Activated naive CD8-positive, alpha-beta T cell treated with anti-CD3 and anti-CD28 coated beads, Interleukin-2, amount 50 U/mL, for 16 hours (primary cell): ENCODE results near the gene IGSF9B.

Experiments
- DNase-seq: peaks from one replicate; pipeline ENCODE4 v3.0.0-alpha.2; 2020; ENCODE audit warnings: low read depth, low spot score

IGSF9B gene

DNA sequence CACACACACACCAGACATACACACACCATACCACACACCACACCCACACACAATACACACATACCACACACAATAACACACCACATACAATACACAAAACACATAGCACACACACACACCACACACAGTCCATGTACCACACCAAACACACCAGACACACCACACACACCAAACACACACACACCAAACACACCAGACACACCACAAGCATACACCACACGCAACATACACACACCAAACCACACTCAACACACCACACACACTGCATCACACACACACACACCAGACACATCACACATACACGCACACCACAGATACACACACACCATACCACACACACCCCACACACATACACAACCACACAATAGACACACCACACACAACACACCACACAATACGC lies 54.8 kb downstream of the IGSF9B start:
- DNase-seq, result no peak

DNA sequence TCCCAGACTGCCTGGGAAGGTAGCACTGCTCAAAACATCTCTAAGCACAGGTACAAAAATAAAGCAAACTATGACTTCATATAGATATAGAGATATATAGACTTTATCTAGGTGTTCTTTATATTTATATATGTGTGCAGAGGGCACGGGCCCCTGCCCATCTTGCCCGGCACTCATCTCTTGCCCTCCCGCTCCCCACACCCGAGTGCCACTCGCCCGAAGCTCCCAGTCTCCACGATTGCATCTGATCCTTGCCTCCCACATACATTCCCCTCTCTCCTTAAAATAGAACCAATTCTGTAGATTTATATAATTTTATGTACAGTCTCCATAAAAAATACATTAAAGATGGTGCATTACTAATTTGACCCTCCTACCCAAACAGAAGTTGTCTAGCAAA lies 55.5 kb downstream of the IGSF9B start:
- no peak for DNase-seq

DNA sequence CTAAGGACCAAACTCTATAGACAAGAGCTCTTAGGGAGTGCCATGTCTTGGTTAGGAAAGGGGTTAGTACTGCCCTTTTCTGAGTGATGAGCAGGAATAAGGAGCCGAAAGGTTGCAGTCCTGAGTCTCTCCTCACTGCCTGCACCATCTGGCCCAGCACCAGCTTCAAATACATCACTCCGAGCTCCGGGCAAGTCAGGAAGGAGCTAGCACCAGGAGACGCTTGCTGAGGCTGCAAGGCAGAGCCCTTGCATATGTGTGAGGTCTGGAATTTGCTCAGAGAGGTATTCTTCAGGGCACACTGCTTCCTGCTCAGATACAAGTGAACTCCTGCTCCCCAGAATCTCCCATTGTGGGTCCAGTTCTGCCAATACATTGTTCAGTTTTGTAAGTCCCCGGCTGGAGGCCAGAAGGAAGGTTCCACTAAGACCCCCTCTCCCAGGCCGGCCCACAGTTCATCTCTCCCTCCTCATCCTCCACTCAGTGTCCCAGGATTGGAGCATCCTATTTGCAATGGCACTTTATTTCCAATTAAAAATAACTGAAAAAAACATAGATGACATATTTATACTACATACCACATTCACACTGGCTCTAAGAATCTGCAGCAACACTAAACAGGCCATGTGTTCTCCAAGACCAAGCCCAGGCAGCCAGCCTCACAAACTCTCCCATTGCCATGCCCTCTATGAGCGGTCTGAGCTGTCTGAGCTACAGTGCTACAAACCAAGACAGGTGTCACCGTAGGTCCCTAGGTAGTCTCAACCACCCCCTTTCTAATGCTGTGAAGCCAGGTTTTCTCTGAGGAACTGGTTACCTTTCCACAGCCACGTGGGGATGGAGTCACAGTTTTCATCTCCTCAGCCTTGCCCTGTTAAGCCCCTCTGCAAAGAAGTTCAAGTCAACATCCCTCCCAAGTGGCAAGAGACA lies 56.3 kb downstream of the IGSF9B start:
- DNase-seq, result no peak

DNA sequence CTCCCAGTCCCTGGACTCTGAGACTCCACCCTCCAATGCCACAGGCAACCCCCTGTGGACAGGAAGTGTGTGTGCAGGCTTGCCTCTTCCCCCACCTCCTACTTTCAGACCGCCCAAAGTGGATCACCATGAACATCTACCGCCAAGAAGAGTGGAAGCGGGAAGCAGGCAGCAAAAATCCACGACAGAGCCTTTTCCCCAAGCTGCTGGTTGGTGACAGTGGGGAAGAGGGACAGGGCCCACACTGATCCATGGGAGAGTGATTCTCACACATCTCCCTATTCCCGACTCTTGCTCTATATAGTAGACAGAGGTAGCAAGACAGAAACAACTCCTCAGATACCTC lies 58.0 kb downstream of the IGSF9B start:
- no peak for DNase-seq

GRCh38 chr11:133898031-133898769 lies 58.6 kb downstream of the IGSF9B start:
- no peak for DNase-seq

- no peak for DNase-seq
Measured at GRCh38 chr11:133897331-133897650, 59.5 kb downstream of the IGSF9B start.

GRCh38 chr11:133896642-133897330 lies 60.0 kb downstream of the IGSF9B start:
- no peak for DNase-seq

GRCh38 chr11:133896028-133896427 lies 60.7 kb downstream of the IGSF9B start:
- no peak for DNase-seq

DNA sequence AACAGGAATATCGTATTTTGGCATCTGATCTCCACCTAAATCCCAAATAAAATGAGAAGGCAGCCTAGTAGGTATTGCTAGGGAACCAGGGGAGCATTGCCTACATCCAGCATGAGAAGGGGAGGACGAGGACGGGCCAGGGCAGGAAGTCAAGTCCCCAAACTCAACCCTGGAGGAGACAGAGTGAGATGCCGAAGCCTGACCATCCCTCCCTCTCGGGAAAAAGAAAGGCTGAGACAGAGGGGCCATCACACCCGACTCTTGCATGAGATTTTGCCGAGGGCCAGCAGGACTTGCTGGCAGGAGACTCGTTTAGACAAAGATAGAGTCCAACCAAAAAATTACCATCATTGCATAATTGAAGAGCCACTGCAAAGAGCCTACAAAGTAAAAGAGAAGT lies 61.2 kb downstream of the IGSF9B start:
- DNase-seq, result no peak

DNA sequence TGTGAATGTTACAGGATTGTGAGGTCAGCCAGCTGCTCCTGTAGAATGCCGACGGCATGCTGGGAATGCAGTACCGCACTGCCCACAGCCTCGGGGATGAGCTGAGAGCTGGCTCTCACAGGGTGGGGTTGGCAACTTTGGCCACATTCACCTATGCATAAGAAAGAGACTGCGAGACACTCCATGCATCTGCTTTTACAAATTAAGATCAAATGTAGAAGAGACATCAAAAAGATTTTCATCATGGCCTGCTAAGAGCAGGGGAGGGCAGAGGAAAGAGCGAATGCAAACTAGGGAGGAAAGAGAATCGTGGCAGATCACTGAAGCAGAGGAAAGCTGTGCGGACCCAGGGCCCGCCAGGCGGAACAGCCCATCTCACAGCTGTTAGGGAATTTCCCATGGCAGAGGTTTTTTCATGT lies 61.7 kb downstream of the IGSF9B start:
- no peak for DNase-seq

DNA sequence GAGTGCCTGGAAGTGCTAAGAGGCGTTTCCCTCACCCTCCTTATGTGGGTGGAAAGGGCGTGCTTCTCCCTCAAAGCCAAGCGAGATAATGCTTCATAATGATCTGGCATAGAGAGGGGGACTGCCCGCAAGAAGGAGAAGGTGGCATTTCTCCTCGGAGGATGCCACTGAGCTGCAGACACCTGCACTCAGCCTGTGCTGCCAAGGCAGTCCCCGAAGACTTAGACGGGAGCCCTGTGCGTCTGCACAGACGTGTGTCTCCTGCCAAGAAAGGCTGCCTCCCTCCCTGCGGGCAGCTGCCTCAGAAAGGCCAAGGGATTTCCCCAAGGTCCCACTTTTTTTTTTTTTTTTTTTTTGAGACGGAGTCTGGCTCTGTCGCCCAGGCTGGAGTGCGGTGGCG lies 63.4 kb downstream of the IGSF9B start:
- DNase-seq, result no peak

GRCh38 chr11:133892584-133893380 lies 64.0 kb downstream of the IGSF9B start:
- no peak for DNase-seq

- no peak for DNase-seq
Measured at GRCh38 chr11:133892126-133892525, 64.6 kb downstream of the IGSF9B start.

DNA sequence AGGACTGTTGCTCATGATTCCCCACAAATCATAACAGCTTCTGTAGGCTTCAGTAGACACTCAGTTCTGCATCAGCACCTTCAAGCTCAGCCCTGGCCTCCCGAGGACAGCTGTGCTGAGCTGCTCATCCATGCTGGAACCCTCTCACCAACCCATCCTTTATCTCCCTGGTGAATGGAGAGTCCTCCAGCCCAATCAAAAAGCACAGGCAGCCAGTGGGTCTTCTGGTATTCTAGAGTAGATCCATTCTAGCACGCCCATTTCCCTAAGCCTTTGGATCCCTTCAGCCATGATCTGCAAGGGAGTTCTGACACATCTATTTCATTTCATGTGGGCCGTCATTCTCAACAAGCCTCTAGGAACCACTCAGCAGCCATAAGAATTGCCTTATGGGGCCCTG lies 66.9 kb downstream of the IGSF9B start:
- DNase-seq, result no peak

GRCh38 chr11:133889188-133889587 lies 67.6 kb downstream of the IGSF9B start:
- no peak for DNase-seq

DNA sequence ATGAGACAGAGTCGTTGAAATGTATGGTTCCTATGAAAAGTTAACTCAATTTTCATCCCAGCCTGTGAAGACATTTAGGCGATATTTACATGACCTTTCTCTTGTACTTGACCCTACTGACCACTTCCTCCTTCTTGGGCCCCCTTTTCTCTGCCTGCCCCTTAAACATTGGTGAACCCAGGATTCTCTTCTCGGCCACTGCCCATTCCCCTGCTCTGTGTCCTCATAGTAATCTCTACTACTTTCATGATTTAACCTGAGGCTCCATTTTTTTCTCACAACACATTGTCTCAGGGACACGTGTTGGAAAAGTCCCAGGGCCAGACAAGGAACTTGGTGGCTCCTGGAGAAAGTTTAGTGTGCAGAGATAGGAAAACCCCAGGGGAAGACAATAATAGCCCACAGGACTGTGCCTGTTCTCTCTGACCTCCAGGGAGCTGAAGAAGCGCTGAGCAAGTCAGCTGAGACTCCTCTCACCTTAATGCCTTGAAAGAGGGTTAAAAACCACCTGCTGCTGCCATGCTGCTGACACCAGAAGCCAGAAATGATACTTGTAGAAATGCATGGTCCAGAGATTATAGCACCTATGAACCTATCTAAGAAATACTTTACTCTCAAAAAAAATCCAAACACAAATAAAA lies 69.0 kb downstream of the IGSF9B start:
- DNase-seq, result no peak

GRCh38 chr11:133886029-133886428 lies 70.7 kb downstream of the IGSF9B start:
- DNase-seq, result no peak

DNA sequence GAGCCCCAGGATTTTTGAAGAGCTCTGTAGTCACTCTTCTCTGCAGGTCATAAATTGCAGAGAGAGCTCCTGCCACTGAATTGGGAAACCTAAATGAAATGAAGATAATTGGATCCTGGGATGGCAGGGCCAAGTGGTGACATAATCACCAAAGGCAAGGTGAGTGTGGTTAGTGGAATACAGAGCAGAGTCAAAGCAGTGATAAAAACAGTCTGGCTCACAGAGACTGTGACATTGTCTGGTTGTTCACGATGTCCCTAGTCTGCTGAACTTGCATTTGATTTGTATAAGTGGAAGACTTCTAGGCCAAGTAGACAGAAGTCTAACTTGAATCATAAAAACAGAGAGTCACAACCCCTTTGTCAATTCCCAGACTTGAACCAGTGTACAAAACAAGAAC lies 84.6 kb downstream of the IGSF9B start:
- no peak for DNase-seq

DNA sequence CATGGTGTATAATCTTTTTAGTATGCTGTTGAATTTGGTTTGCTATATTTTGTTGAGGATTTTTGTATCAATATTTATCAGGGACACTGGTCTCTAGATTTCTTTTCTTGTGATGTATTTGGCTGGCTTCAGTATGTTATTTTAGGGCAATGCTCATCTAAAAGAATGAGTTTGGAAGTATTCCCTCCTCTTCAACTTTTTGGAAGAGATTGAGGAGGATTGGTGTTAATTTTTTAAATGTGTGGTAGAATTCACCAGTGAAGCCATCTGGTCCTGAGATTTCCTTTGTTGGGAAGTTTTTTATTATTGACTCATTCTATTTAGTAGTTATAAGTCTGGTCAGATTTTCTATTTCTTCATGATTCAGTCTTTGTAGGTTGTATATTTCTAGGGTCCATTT lies 89.3 kb downstream of the IGSF9B start:
- no peak for DNase-seq

DNA sequence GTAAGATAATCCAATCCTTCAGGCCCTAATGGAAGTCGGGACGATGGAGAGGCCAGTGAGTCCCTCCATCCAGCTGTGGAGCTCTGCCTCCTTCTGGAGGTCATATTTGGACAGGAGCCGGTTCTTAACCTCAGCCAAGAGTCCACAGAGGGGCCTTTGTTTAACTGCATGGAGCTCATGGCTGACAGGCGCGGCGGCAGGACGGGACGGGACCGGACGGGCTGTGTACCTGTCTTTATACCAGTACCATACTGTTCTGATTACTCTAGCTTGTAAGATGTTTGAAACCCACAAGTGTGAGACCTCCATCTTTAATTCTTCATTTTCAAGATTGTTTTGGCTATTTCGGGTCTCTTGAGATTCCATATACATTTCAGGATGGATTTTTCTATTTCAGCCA lies 91.3 kb downstream of the IGSF9B start:
- no peak for DNase-seq

DNA sequence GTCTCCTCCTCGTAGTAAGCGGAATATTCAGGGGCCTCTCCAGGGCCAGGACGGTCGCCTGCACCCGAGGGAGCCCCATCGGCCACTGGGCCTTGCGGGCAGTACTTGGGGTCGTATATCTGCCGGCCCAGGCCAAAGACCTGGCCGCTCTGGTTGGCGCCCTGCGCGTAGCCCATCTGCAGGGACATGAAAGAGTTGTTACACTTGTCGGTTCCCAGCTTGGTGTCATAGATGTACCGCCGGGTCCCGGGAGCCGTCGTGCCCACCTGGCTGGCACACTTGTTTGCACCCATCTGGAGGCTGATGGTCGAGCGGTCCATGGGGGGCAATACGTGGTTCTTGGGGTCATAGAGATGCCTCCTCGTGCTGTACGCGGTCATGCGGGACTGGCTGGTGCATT lies 92.0 kb downstream of the IGSF9B start:
- no peak for DNase-seq
